ENCODE measurements around the gene CLTC. TPM values are rescaled to one million over a fixed set of nuclear protein-coding genes. Genes with fewer than 3 reads are reported as not detected.

The CLTC gene
- total and polyA plus RNA-seq, 2 of the 13 experiments (the other 11 are each of a cell fraction or from before 2014, with no cell fraction given): 134 to 283 TPM

DNA sequence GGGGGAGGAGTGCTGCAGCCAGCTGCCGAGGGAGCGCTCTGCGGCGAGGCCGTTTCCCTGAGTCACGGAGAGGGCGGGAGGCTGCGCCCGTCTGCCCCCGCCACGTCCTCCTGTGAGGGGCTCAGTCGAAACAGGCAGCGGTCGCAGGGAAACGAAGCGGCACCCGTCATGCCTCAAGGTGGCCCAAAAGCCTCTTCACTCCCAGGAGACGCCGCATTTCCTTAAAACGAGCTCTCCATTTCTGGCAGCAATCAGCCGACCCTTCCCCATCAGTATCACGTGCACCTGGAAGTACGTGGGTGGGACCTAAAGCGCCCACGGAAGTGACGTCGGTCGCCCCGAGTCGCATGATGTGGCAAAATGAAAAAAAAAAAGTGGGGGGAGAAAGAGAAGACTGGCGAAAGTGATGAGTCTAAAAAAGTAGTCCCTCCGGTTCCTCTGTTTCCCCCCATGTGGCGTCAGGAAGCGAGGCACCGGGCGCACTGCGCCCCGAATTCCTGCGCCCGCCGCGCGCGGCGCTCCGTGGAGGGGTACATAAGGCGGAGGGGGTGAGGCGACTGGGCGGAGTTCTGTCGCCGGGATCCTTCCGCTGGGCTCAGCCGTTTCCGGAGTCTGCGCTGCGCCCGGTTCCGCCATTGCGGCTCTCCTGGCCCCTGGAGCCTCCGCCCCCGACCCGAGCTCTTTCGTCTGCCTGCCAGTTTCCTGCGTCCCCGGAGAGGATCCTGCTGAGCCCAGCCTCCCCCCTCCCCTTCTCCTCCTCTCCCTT is at the start of gene CLTC (continued):
- TF ChIP-seq, protein P1, sequence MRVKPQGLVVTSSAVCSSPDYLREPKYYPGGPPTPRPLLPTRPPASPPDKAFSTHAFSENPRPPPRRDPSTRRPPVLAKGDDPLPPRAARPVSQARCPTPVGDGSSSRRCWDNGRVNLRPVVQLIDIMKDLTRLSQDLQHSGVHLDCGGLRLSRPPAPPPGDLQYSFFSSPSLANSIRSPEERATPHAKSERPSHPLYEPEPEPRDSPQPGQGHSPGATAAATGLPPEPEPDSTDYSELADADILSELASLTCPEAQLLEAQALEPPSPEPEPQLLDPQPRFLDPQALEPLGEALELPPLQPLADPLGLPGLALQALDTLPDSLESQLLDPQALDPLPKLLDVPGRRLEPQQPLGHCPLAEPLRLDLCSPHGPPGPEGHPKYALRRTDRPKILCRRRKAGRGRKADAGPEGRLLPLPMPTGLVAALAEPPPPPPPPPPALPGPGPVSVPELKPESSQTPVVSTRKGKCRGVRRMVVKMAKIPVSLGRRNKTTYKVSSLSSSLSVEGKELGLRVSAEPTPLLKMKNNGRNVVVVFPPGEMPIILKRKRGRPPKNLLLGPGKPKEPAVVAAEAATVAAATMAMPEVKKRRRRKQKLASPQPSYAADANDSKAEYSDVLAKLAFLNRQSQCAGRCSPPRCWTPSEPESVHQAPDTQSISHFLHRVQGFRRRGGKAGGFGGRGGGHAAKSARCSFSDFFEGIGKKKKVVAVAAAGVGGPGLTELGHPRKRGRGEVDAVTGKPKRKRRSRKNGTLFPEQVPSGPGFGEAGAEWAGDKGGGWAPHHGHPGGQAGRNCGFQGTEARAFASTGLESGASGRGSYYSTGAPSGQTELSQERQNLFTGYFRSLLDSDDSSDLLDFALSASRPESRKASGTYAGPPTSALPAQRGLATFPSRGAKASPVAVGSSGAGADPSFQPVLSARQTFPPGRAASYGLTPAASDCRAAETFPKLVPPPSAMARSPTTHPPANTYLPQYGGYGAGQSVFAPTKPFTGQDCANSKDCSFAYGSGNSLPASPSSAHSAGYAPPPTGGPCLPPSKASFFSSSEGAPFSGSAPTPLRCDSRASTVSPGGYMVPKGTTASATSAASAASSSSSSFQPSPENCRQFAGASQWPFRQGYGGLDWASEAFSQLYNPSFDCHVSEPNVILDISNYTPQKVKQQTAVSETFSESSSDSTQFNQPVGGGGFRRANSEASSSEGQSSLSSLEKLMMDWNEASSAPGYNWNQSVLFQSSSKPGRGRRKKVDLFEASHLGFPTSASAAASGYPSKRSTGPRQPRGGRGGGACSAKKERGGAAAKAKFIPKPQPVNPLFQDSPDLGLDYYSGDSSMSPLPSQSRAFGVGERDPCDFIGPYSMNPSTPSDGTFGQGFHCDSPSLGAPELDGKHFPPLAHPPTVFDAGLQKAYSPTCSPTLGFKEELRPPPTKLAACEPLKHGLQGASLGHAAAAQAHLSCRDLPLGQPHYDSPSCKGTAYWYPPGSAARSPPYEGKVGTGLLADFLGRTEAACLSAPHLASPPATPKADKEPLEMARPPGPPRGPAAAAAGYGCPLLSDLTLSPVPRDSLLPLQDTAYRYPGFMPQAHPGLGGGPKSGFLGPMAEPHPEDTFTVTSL (CRISPR knock-in tag; IDR thresholded peaks at IDR 0.05; ENCODE audit: borderline replicate concordance): peak; percentile 70; the same call in 1 of the 2 replicates
- TF ChIP-seq AGO2 (optimal IDR thresholded peaks at IDR 0.05; ENCODE audit: low read depth, low read length) (peak; percentile 83), BCL6 (CRISPR knock-in tag; IDR thresholded peaks at IDR 0.05) (no peak; the same call in none of the 2 replicates), ZNF7 (CRISPR knock-in tag; IDR thresholded peaks at IDR 0.05) (no peak), NFE2L1 (CRISPR knock-in tag; IDR thresholded peaks at IDR 0.05; ENCODE audit: borderline replicate concordance) (peak; percentile 99), DMAP1 (CRISPR knock-in tag; IDR thresholded peaks at IDR 0.05) (peak; percentile 100), ZFP91 (CRISPR knock-in tag; IDR thresholded peaks at IDR 0.05; ENCODE audit: borderline replicate concordance) (peak; percentile 97; the same call in 1 of the 2 replicates), MAFG (CRISPR knock-in tag; IDR thresholded peaks at IDR 0.05) (peak; percentile 88), MIXL1 (CRISPR knock-in tag; IDR thresholded peaks at IDR 0.05) (peak; percentile 86), PHF21A (CRISPR knock-in tag; IDR thresholded peaks at IDR 0.05) (peak; percentile 62; the same call in 1 of the 2 replicates), NFE2 (CRISPR knock-in tag; IDR thresholded peaks at IDR 0.05) (peak; percentile 90), ZNF256 (CRISPR knock-in tag; conservative IDR thresholded peaks at IDR 0.05) (peak; percentile 42; the same call in 1 of the 2 replicates)
- TF ChIP-seq, protein P2, sequence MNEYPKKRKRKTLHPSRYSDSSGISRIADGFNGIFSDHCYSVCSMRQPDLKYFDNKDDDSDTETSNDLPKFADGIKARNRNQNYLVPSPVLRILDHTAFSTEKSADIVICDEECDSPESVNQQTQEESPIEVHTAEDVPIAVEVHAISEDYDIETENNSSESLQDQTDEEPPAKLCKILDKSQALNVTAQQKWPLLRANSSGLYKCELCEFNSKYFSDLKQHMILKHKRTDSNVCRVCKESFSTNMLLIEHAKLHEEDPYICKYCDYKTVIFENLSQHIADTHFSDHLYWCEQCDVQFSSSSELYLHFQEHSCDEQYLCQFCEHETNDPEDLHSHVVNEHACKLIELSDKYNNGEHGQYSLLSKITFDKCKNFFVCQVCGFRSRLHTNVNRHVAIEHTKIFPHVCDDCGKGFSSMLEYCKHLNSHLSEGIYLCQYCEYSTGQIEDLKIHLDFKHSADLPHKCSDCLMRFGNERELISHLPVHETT (CRISPR knock-in tag; conservative IDR thresholded peaks at IDR 0.05): peak; percentile 97
- TF ChIP-seq, protein P3, sequence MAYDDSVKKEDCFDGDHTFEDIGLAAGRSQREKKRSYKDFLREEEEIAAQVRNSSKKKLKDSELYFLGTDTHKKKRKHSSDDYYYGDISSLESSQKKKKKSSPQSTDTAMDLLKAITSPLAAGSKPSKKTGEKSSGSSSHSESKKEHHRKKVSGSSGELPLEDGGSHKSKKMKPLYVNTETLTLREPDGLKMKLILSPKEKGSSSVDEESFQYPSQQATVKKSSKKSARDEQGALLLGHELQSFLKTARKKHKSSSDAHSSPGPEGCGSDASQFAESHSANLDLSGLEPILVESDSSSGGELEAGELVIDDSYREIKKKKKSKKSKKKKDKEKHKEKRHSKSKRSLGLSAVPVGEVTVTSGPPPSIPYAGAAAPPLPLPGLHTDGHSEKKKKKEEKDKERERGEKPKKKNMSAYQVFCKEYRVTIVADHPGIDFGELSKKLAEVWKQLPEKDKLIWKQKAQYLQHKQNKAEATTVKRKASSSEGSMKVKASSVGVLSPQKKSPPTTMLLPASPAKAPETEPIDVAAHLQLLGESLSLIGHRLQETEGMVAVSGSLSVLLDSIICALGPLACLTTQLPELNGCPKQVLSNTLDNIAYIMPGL (CRISPR knock-in tag; IDR thresholded peaks at IDR 0.05; ENCODE audit: borderline replicate concordance in 1 of 2, low read depth in 1 of 2): peak; percentile 79 to 93
